A549 (cell line): ENCODE measurements around the gene GPR4. TPM values are rescaled to one million over a fixed set of nuclear protein-coding genes. Genes with fewer than 3 reads are reported as not detected.

Experiments used
- ATAC-seq, 2 experiments: fragments of 200-7000 bp in 1 of 2; fragments of >200 bp in 1 of 2; cut with Nextera tagmentation in 1 of 2; cut with Tn5 transposase in 1 of 2; 3 replicates each; pipeline versions ENCODE4 v1.8.0 to v1.9.1; 2018 to 2020; ENCODE audit warnings: mild to moderate bottlenecking in 1 of 2, moderate library complexity in 1 of 2
- CTCF ChIA-PET: fragments of 300-600 bp; sonication (Branson Sonifier 250); formaldehyde crosslinking; extraction: SDS; loops from one replicate; lab custom pipeline; 2021; ENCODE audit warnings: antibody characterized with exemption, inconsistent platforms; lab: Yijun Ruan, JAX
- POLR2A ChIA-PET: fragments of 350-600 bp; formaldehyde crosslinking; extraction: SDS; loops from one replicate; lab custom pipeline; 2021; ENCODE audit warnings: antibody characterized with exemption, inconsistent platforms; lab: Yijun Ruan, JAX
- DNase-seq, 2 experiments: peaks; one replicate each; pipeline versions ENCODE4 v3.0.0 to v3.0.0-alpha.2; 2011 to 2016; ENCODE audit warnings: low read depth in 1 of 2, low spot score in 1 of 2
- FAIRE-seq: peaks from 2 replicates; lab custom pipeline; 2011; peaks lifted over from hg19 to GRCh38; lab: Jason Lieb, UNC
- H3K27ac ChIP-seq, 2 experiments: fragments of >200 bp; sonication (Bioruptor Twin); formaldehyde crosslinking; 3 replicates each; pipeline ENCODE4 v1.5.1; 2016 to 2017
- H3K4me1 ChIP-seq: fragments of >200 bp; sonication (Bioruptor Twin); formaldehyde crosslinking; 3 replicates; pipeline ENCODE4 v1.6.1; 2016
- H3K4me2 ChIP-seq: fragments of >200 bp; sonication (Bioruptor Twin); formaldehyde crosslinking; 3 replicates; pipeline ENCODE4 v1.6.1; 2016
- H3K4me3 ChIP-seq: fragments of >200 bp; sonication (Bioruptor Twin); formaldehyde crosslinking; 3 replicates; pipeline ENCODE4 v1.5.1; 2016
- H3K9me3 ChIP-seq: fragments of >200 bp; sonication (Bioruptor Twin); formaldehyde crosslinking; 3 replicates; pipeline ENCODE4 v1.6.1; 2016
- BHLHE40 ChIP-seq: IDR thresholded peaks from 2 replicates; pipeline ENCODE4 v1.6.1; 2012; ENCODE audit warnings: low read depth, low read length, inconsistent platforms
- CBX8 ChIP-seq: fragments of 200-600 bp; sonication (generic); IDR thresholded peaks from 2 replicates; pipeline ENCODE4 v1.6.1; 2016
- CHD4 ChIP-seq: fragments of 200-600 bp; sonication (generic); IDR thresholded peaks from 2 replicates; pipeline ENCODE4 v1.6.1; 2016; ENCODE audit warnings: antibody characterized with exemption, mild to moderate bottlenecking, borderline replicate concordance
- EHMT2 ChIP-seq: fragments of 200-600 bp; sonication (generic); IDR thresholded peaks from 2 replicates; pipeline ENCODE4 v1.6.1; 2016; ENCODE audit warnings: antibody characterized with exemption, low read depth, mild to moderate bottlenecking, moderate library complexity
- EP300 ChIP-seq, 2 experiments: fragments of >200 bp; sonication (Bioruptor Twin); formaldehyde crosslinking; IDR thresholded peaks; 2 replicates in 1 of 2; 3 replicates in 1 of 2; pipeline ENCODE4 v1.6.1; 2016 to 2017
- ESRRA ChIP-seq: fragments of 150-350 bp; IDR thresholded peaks from 2 replicates; pipeline ENCODE4 v1.6.1; 2014; ENCODE audit warnings: mild to moderate bottlenecking, low read length, borderline replicate concordance
- FOSL2 ChIP-seq, 2 experiments: fragments of 450-650 bp in 1 of 2; fragments of >200 bp in 1 of 2; sonication (Bioruptor Twin) in 1 of 2; formaldehyde crosslinking; IDR thresholded peaks; 2 replicates each; pipeline versions ENCODE4 v1.5.0 to v1.6.1; 2016 to 2020; ENCODE audit warnings: mild to moderate bottlenecking in 1 of 2, moderate library complexity in 1 of 2
- GATA3 ChIP-seq: IDR thresholded peaks from 2 replicates; pipeline ENCODE4 v1.6.1; 2012; ENCODE audit warnings: borderline replicate concordance
- JUN ChIP-seq, 2 experiments: fragments of >200 bp; sonication (Bioruptor Twin); formaldehyde crosslinking; IDR thresholded peaks; 2 replicates in 1 of 2; 3 replicates in 1 of 2; pipeline ENCODE4 v1.6.1; 2016 to 2017
- JUNB ChIP-seq: fragments of >200 bp; sonication (Bioruptor Twin); formaldehyde crosslinking; IDR thresholded peaks from 2 replicates; pipeline ENCODE4 v1.6.1; 2016
- MAFK ChIP-seq: fragments of 450-650 bp; IDR thresholded peaks from 2 replicates; pipeline ENCODE4 v1.6.1; 2014; ENCODE audit not compliant: partially characterized antibody
- MAZ ChIP-seq: fragments of 150-350 bp; IDR thresholded peaks from 2 replicates; pipeline ENCODE4 v1.6.1; 2014; ENCODE audit warnings: antibody characterized with exemption, low read depth, low read length, borderline replicate concordance
- NFE2L2 ChIP-seq: fragments of 150-350 bp; conservative IDR thresholded peaks from 2 replicates; pipeline ENCODE4 v1.6.1; 2014; ENCODE audit warnings: low read length
- POLR2A ChIP-seq: IDR thresholded peaks from 2 replicates; pipeline ENCODE4 v1.6.1; 2012; ENCODE audit warnings: mild to moderate bottlenecking, low read length
- RARB ChIP-seq: fragments of 250-450 bp; sonication (Bioruptor Pico); IDR thresholded peaks from 2 replicates; pipeline ENCODE4 v1.8.0; 2021; ENCODE audit warnings: mild to moderate bottlenecking, moderate library complexity
- RCOR1 ChIP-seq: fragments of 150-350 bp; IDR thresholded peaks from 2 replicates; pipeline ENCODE4 v1.6.1; 2014; ENCODE audit warnings: antibody characterized with exemption, low read length, low read depth
- ZC3H11A ChIP-seq: fragments of 450-650 bp; IDR thresholded peaks from 2 replicates; pipeline ENCODE4 v1.6.1; 2014; ENCODE audit warnings: antibody characterized with exemption, mild to moderate bottlenecking
- ZFP36 ChIP-seq: fragments of 450-650 bp; IDR thresholded peaks from 2 replicates; pipeline ENCODE4 v1.6.1; 2014; ENCODE audit warnings: borderline replicate concordance; ENCODE audit not compliant: partially characterized antibody
- WGBS: methylation state at CpG from one replicate; pipeline ENCODE4 v1.1.6; 2017; ENCODE audit errors: missing lambda C conversion rate; 5-methylcytosine and 5-hydroxymethylcytosine counted together
- polyA plus RNA-seq, 4 experiments: library from polyadenylated mRNA; depleted of rRNA in 3 of 4; stranded (reverse); fragments of >200 nt; fragmentation: RNase III in 1 of 4; extraction: RNeasy Plus Mini Kit Qiagen cat#74134 plus additional on column Dnase treatment in 1 of 4; gene quantifications; 2 replicates in 3 of 4; 3 replicates in 1 of 4; pipeline ENCODE4 v1.2.3, GENCODE V29; 2011 to 2017
- TF ChIP-seq, protein P1 (sequence below): fragments of 150-350 bp; IDR thresholded peaks from 2 replicates; pipeline ENCODE4 v1.6.1; 2014; ENCODE audit warnings: low read depth, mild to moderate bottlenecking, low read length
- TF ChIP-seq, protein P2 (sequence below): IDR thresholded peaks from 2 replicates; pipeline ENCODE4 v1.6.1; 2012
- TF ChIP-seq, protein P3 (sequence below): IDR thresholded peaks from 2 replicates; pipeline ENCODE4 v1.6.1; 2012
- TF ChIP-seq, protein P4 (sequence below): fragments of >200 bp; sonication (Bioruptor Twin); formaldehyde crosslinking; IDR thresholded peaks from 3 replicates; pipeline ENCODE4 v1.6.1; 2016
- TF ChIP-seq, protein P5 (sequence below): fragments of 450-650 bp; IDR thresholded peaks from 2 replicates; pipeline ENCODE4 v1.6.1; 2014; ENCODE audit warnings: antibody characterized with exemption

The GPR4 gene
- polyA plus RNA-seq, 2 of the 4 experiments (the other 2 are of a cell fraction), result 0.03 to 0.10 TPM

DNA sequence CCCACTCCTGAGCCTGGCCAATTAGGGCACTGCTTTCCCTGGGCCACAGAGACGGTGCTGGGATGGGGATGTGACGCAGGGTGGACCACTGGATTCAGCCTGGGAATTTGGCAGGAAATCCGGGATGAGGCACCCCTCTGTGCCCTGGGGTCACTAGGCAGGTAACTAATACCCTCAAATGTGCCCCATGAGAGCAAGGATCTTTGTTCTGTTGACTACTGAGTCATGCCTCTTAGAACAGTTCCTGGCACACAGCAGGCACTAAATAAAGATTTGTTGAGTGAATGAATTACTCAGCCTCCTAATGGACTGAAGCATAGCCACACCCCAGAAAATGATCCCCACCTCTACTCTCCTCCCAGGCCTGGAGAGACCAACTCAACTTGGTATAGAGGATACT, 33.3 kb downstream of the GPR4 start:
- H3K27ac ChIP-seq, result peak overlapping the region; percentile 74 to 83
- 28% methylated on average over 3 of the region's 3 CpGs for WGBS
- H3K4me1 ChIP-seq, result peaks cover 26% of the 10 kb centered on the region
- DNase-seq (peak; percentile 56 to 82), ATAC-seq (peak; percentile 86 to 92), FAIRE-seq (peak; percentile 86)
- POLR2A ChIA-PET, result interaction anchor here (2.4 kb wide), 1 partner anchor 15 kb away, joined by 7 read pairs; no protein-coding TSS in a partner anchor
- peak overlapping the region; percentile 41 for H3K4me2 ChIP-seq
- TF ChIP-seq CBX8 (no peak), EP300 (IDR thresholded peaks at IDR 0.05) (no peak), FOSL2 (IDR thresholded peaks at IDR 0.05) (0 out of 2 replicates have a peak, but pooled peaks have one; percentile 14), FOSL2 (CRISPR knock-in tag; IDR thresholded peaks at IDR 0.05) (peak; percentile 78), ZC3H11A (no peak), MAFK (no peak), RARB (CRISPR knock-in tag) (no peak), JUNB (0 out of 2 replicates have a peak, but pooled peaks have one; percentile 26), JUN (IDR thresholded peaks at IDR 0.05) (peak in 1 of 2 experiments; percentile 53; a peak in 2 of 5 replicates), EHMT2 (no peak), NFE2L2 (no peak), MAZ (no peak), RCOR1 (no peak), GATA3 (peak; percentile 51; the same call in 1 of the 2 replicates), ZFP36 (no peak)
- TF ChIP-seq, protein P1, sequence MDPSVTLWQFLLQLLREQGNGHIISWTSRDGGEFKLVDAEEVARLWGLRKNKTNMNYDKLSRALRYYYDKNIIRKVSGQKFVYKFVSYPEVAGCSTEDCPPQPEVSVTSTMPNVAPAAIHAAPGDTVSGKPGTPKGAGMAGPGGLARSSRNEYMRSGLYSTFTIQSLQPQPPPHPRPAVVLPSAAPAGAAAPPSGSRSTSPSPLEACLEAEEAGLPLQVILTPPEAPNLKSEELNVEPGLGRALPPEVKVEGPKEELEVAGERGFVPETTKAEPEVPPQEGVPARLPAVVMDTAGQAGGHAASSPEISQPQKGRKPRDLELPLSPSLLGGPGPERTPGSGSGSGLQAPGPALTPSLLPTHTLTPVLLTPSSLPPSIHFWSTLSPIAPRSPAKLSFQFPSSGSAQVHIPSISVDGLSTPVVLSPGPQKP, result no peak
- TF ChIP-seq, protein P2, sequence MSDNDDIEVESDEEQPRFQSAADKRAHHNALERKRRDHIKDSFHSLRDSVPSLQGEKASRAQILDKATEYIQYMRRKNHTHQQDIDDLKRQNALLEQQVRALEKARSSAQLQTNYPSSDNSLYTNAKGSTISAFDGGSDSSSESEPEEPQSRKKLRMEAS, result 0 out of 2 replicates have a peak, but pooled peaks have one; percentile 21
- TF ChIP-seq, protein P3, sequence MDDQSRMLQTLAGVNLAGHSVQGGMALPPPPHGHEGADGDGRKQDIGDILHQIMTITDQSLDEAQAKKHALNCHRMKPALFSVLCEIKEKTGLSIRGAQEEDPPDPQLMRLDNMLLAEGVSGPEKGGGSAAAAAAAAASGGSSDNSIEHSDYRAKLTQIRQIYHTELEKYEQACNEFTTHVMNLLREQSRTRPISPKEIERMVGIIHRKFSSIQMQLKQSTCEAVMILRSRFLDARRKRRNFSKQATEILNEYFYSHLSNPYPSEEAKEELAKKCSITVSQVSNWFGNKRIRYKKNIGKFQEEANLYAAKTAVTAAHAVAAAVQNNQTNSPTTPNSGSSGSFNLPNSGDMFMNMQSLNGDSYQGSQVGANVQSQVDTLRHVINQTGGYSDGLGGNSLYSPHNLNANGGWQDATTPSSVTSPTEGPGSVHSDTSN, result no peak
- no peak overlapping the region for H3K4me3 ChIP-seq
- H3K9me3 ChIP-seq, result peaks cover 5% of the 10 kb centered on the region; the same call in 1 of the 3 replicates
- CTCF ChIA-PET, result interaction anchor here (0.8 to 7.3 kb wide), 7 partner anchors 10 to 73 kb away, joined by 3 to 55 read pairs (median 4); no protein-coding TSS in a partner anchor

DNA sequence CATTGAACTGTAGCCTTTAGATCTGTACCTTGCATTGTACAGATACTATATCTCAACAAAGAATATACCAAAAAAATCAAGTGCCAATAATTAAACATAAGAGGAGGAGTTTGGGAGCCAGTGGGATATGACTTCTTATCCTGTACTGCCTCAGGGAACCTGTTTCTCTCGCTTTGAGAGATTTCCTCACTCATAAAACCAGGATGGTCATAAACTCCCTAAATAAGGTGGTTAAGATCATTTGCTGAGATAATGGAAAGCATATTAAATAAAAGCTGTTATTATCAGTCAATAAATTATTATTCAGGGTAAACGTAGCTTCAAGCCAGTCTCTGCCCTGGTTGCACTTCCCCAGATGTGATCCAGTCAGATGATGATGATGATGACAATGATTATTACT, 34.4 kb downstream of the GPR4 start:
- CTCF ChIA-PET, result interaction anchor here (0.7 to 7.3 kb wide), 9 partner anchors 9 to 74 kb away, joined by 3 to 55 read pairs (median 4); no protein-coding TSS in a partner anchor
- peaks cover 5% of the 10 kb centered on the region; the same call in 1 of the 3 replicates for H3K9me3 ChIP-seq
- WGBS, result 86% methylated on average over 2 of the region's 2 CpGs
- H3K4me2 ChIP-seq, result no peak overlapping the region
- peak overlapping the region; percentile 74 to 83; a peak in 4 of 6 replicates for H3K27ac ChIP-seq
- peaks cover 26% of the 10 kb centered on the region for H3K4me1 ChIP-seq
- ATAC-seq (no peak), DNase-seq (no peak), FAIRE-seq (peak; percentile 32)
- POLR2A ChIA-PET, result interaction anchor here (2.4 kb wide), 1 partner anchor 16 kb away, joined by 7 read pairs; no protein-coding TSS in a partner anchor
- no peak for TF ChIP-seq POLR2A
- TF ChIP-seq BHLHE40, result no peak
- TF ChIP-seq, protein P4, sequence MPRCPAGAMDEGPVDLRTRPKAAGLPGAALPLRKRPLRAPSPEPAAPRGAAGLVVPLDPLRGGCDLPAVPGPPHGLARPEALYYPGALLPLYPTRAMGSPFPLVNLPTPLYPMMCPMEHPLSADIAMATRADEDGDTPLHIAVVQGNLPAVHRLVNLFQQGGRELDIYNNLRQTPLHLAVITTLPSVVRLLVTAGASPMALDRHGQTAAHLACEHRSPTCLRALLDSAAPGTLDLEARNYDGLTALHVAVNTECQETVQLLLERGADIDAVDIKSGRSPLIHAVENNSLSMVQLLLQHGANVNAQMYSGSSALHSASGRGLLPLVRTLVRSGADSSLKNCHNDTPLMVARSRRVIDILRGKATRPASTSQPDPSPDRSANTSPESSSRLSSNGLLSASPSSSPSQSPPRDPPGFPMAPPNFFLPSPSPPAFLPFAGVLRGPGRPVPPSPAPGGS, result no peak
- TF ChIP-seq ESRRA, result no peak
- TF ChIP-seq, protein P3, result no peak
- TF ChIP-seq CHD4, result no peak
- no peak for TF ChIP-seq MAFK
- TF ChIP-seq, protein P5, sequence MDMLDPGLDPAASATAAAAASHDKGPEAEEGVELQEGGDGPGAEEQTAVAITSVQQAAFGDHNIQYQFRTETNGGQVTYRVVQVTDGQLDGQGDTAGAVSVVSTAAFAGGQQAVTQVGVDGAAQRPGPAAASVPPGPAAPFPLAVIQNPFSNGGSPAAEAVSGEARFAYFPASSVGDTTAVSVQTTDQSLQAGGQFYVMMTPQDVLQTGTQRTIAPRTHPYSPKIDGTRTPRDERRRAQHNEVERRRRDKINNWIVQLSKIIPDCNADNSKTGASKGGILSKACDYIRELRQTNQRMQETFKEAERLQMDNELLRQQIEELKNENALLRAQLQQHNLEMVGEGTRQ, result no peak
- no peak for TF ChIP-seq GATA3
- no peak overlapping the region for H3K4me3 ChIP-seq
